GM19438 (cell line): Measurements from ENCODE around the gene SHISA5.
"Not testable (repeated sequence)": the region's sequence is repeated elsewhere in the genome, so short reads cannot be mapped to it uniquely, and the experiment has no call there.

Experiments used
- ATAC-seq: cut with Tn5 transposase; IDR thresholded peaks from one replicate; pipeline ENCODE4 v1.9.1; 2021; ENCODE audit warnings: low read depth; ENCODE audit not compliant: unreplicated experiment

Gene SHISA5

GRCh38 chr3:48478626-48479555 lies 25.1 kb downstream of the SHISA5 start:
- no peak for ATAC-seq

- no peak for ATAC-seq
These were observed 25.9 kb downstream of the SHISA5 start for GRCh38 chr3:48477959-48478520.

- no peak for ATAC-seq
These were observed 27.4 kb downstream of the SHISA5 start for GRCh38 chr3:48476426-48477053.

GRCh38 chr3:48475188-48475587 lies 28.8 kb downstream of the SHISA5 start:
- no peak for ATAC-seq

- no peak for ATAC-seq
These were observed 29.4 kb downstream of the SHISA5 start for GRCh38 chr3:48474619-48475018.

- ATAC-seq: not testable (repeated sequence)
These were observed 29.9 kb downstream of the SHISA5 start for GRCh38 chr3:48474031-48474430.

- no peak for ATAC-seq
These were observed 30.4 kb downstream of the SHISA5 start for GRCh38 chr3:48473617-48473952.

GRCh38 chr3:48472923-48473616 lies 30.9 kb downstream of the SHISA5 start:
- peak; percentile 87 for ATAC-seq

GRCh38 chr3:48472673-48472922 lies 31.4 kb downstream of the SHISA5 start:
- peak; percentile 14 for ATAC-seq

GRCh38 chr3:48470286-48470685 lies 33.7 kb downstream of the SHISA5 start:
- no peak for ATAC-seq

GRCh38 chr3:48469046-48469915 lies 34.7 kb downstream of the SHISA5 start:
- ATAC-seq: no peak

- ATAC-seq: no peak
These were observed 35.6 kb downstream of the SHISA5 start for GRCh38 chr3:48468329-48468731.

GRCh38 chr3:48467473-48468267 lies 36.3 kb downstream of the SHISA5 start:
- ATAC-seq: no peak

GRCh38 chr3:48467110-48467454 lies 36.9 kb downstream of the SHISA5 start:
- no peak for ATAC-seq

GRCh38 chr3:48466386-48467109 lies 37.4 kb downstream of the SHISA5 start:
- no peak for ATAC-seq

GRCh38 chr3:48465531-48466378 lies 38.2 kb downstream of the SHISA5 start:
- ATAC-seq: peak; percentile 91

GRCh38 chr3:48465237-48465530 lies 38.8 kb downstream of the SHISA5 start:
- no peak for ATAC-seq

- ATAC-seq: no peak
These were observed 39.2 kb downstream of the SHISA5 start for GRCh38 chr3:48464713-48465221.
